Panc1 (cell line): ENCODE data around the gene RSPH4A. TPM values are rescaled to one million over a fixed set of nuclear protein-coding genes. Genes with fewer than 3 reads are reported as not detected.

Source experiments
- ATAC-seq: fragments of 200-7000 bp; cut with Tn5 transposase; 2 replicates; pipeline ENCODE4 v1.9.1; 2020; ENCODE audit warnings: mild to moderate bottlenecking, moderate library complexity
- BruUV-seq: library from RNA; stranded (reverse); fragments of 400-500 nt; replicated peaks from 2 replicates; lab custom pipeline; 2021; lab: Mats Ljungman, UMichigan
- CTCF ChIA-PET: fragments of 300-600 bp; sonication (Branson Sonifier 250); formaldehyde crosslinking; loops from one replicate; lab custom pipeline; 2022; ENCODE audit warnings: antibody characterized with exemption; lab: Charles Lee
- POLR2A ChIA-PET: fragments of 300-600 bp; sonication (Branson Sonifier 250); formaldehyde crosslinking; loops from one replicate; lab custom pipeline; 2022; ENCODE audit warnings: antibody characterized with exemption; lab: Charles Lee
- DNase-seq: peaks from one replicate; pipeline ENCODE4 v3.0.0-alpha.2; 2010; ENCODE audit warnings: low read depth, low spot score
- H3K27ac ChIP-seq: 2 replicates; pipeline ENCODE4 v1.5.1; 2011; ENCODE audit warnings: mild to moderate bottlenecking, low read length, inconsistent platforms
- H3K27me3 ChIP-seq: fragments of 200-500 bp; sonication (Bioruptor generic); 2 replicates; pipeline ENCODE4 v1.6.0; 2014; ENCODE audit warnings: low read length, inconsistent platforms; ENCODE audit not compliant: control insufficient read depth, insufficient read depth
- H3K36me3 ChIP-seq: fragments of 200-500 bp; sonication (Bioruptor generic); 2 replicates; pipeline ENCODE4 v1.5.1; 2014; ENCODE audit warnings: inconsistent platforms, mild to moderate bottlenecking, low read length, moderate library complexity; ENCODE audit not compliant: control insufficient read depth, insufficient read depth
- H3K4me1 ChIP-seq: 2 replicates; pipeline ENCODE4 v1.5.1; 2011; ENCODE audit warnings: inconsistent platforms, mild to moderate bottlenecking, low read length, moderate library complexity; ENCODE audit not compliant: control insufficient read depth, insufficient read depth
- H3K4me3 ChIP-seq, 2 experiments: 2 replicates each; pipeline ENCODE4 v1.5.1; 2011 to 2012; ENCODE audit warnings: low read depth in 2 of 2, low read length in 2 of 2, mild to moderate bottlenecking in 2 of 2, inconsistent platforms in 1 of 2, moderate library complexity in 1 of 2
- H3K9me3 ChIP-seq: fragments of 200-500 bp; sonication (Bioruptor generic); 2 replicates; pipeline ENCODE4 v1.5.1; 2014; ENCODE audit warnings: low read depth, mild to moderate bottlenecking, inconsistent platforms, low read length, moderate library complexity; ENCODE audit not compliant: control insufficient read depth, insufficient read depth
- CTCF ChIP-seq: fragments of 450-650 bp; IDR thresholded peaks from 2 replicates; pipeline ENCODE4 v1.5.1; 2017; ENCODE audit warnings: mild to moderate bottlenecking
- POLR2AphosphoS5 ChIP-seq: IDR thresholded peaks from 2 replicates; pipeline ENCODE4 v1.6.1; 2012; ENCODE audit warnings: mild to moderate bottlenecking, low read depth, low read length, moderate library complexity
- REST ChIP-seq, 2 experiments: IDR thresholded peaks; 2 replicates each; pipeline ENCODE4 v1.6.1; 2011 to 2012; ENCODE audit warnings: low read depth in 2 of 2, control low read depth in 1 of 2, low read length in 1 of 2, mild to moderate bottlenecking in 1 of 2, moderate library complexity in 1 of 2; ENCODE audit not compliant: insufficient read depth in 1 of 2
- SIN3A ChIP-seq: IDR thresholded peaks from 2 replicates; pipeline ENCODE4 v1.6.1; 2012; ENCODE audit warnings: low read depth, mild to moderate bottlenecking, low read length, moderate library complexity, borderline replicate concordance; ENCODE audit not compliant: insufficient read depth
- TCF7L2 ChIP-seq: IDR thresholded peaks from 2 replicates; pipeline ENCODE4 v1.6.1; 2011; ENCODE audit warnings: mild to moderate bottlenecking, low read depth, low read length, inconsistent platforms
- in situ Hi-C: cut with HindIII; loops from 2 replicates; pipeline ENCODE4 v1.10.0; 2016; ENCODE audit warnings: low sequenced_read_pairs, low pct_unique_long_range_greater_than_20kb
- intact Hi-C: fragments of 100-400 bp; cut with micrococcal nuclease; formaldehyde crosslinking; loops from one replicate; pipeline ENCODE4 v1.10.0; 2022; ENCODE audit not compliant: unreplicated experiment
- total RNA-seq: library from RNA; stranded (reverse); gene quantifications from one replicate; pipeline ENCODE4 v1.2.1, GENCODE V29; 2021; ENCODE audit not compliant: unreplicated experiment

The RSPH4A gene
- total RNA-seq, 1 experiment from 2014 or later: 0.44 TPM

GRCh38 chr6:116672306-116672705, 56.0 kb downstream of the RSPH4A start:
- intact Hi-C loops: no loop called here
- H3K27ac ChIP-seq: no peak overlapping the region
- peaks cover 1% of the 10 kb centered on the region; the same call in 1 of the 2 replicates for H3K4me1 ChIP-seq
- ChIA-PET CTCF (no interaction called here), POLR2A (no interaction called here)
- H3K9me3 ChIP-seq: no peaks in the 10 kb centered on the region
- H3K4me3 ChIP-seq: no peak overlapping the region
- no peak for TF ChIP-seq POLR2AphosphoS5
- TF ChIP-seq SIN3A: no peak
- TF ChIP-seq TCF7L2: no peak
- no peak for TF ChIP-seq REST (IDR thresholded peaks at IDR 0.05; ENCODE audit: insufficient read depth in 1 of 2, low read depth in 2 of 2, low read length in 1 of 2)
- BruUV-seq: no TSS peak
- no peaks in the 10 kb centered on the region; the same call in 1 of the 2 replicates for H3K36me3 ChIP-seq
- no peak for ATAC-seq
- H3K27me3 ChIP-seq: no peaks in the 10 kb centered on the region
- no peak for DNase-seq
- in situ Hi-C loops: no loop called here

DNA sequence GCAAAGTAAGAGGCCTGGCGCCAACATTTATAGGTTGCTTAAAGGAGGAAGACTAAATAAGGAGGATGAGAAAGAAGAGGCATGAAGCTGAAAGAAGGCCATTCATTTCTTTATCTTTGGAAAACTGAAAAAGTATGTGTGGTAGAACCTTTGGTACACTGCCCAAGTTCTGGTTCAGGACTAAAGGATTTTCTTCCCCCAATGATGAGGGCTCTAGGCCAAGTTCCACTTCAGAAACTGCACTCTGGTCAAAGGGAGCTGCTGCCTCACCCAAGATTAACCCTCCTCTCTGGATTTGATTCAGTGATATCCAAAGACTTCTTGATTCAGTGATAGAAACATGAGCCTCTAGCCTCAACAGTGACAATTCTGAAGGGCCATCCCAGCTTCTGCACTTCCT, 59.7 kb downstream of the RSPH4A start:
- H3K36me3 ChIP-seq: no peaks in the 10 kb centered on the region
- BruUV-seq: no TSS peak
- no peak overlapping the region for H3K4me3 ChIP-seq
- ChIA-PET POLR2A (no interaction called here), CTCF (no interaction called here)
- in situ Hi-C loops (no loop called here), intact Hi-C loops (no loop called here)
- no peaks in the 10 kb centered on the region for H3K27me3 ChIP-seq
- no peaks in the 10 kb centered on the region for H3K9me3 ChIP-seq
- ATAC-seq (no peak), DNase-seq (no peak)
- no peak overlapping the region for H3K27ac ChIP-seq
- TF ChIP-seq CTCF (no peak; the same call in 1 of the 2 replicates), SIN3A (no peak), POLR2AphosphoS5 (no peak)
- H3K4me1 ChIP-seq: peaks cover 5% of the 10 kb centered on the region

GRCh38 chr6:116680880-116681672, 64.8 kb downstream of the RSPH4A start, which contains the start of gene KPNA5:
Gene KPNA5, plus strand, starts transcription at chr6:116681211. Its CDS starts 124 bp downstream, at chr6:116681335.
- Histone ChIP-seq H3K36me3 (no peaks in the 10 kb centered on the region), H3K27ac (peak within 1 kb of the TSS; percentile 86), H3K4me3 (peak within 1 kb of the TSS; percentile 72 to 75), H3K27me3 (no peaks in the 10 kb centered on the region), H3K9me3 (no peaks in the 10 kb centered on the region), H3K4me1 (peaks cover 15% of the 10 kb centered on the region)
- in situ Hi-C loops (no loop called here), intact Hi-C loops (no loop called here)
- ChIA-PET POLR2A (no interaction called here), CTCF (no interaction called here)
- peak; percentile 96 for ATAC-seq
- peak; percentile 67 for DNase-seq
- no TSS peak for BruUV-seq
- TF ChIP-seq TCF7L2 (peak; percentile 75), POLR2AphosphoS5 (peak; percentile 99), CTCF (no peak), SIN3A (peak; percentile 86), REST (IDR thresholded peaks at IDR 0.05; ENCODE audit: insufficient read depth in 1 of 2, low read depth in 2 of 2, low read length in 1 of 2) (0 out of 4 replicates have a peak, but pooled peaks of 1 of the 2 experiments have one; percentile 24)
